ENCODE results near the gene THAP4. TPM values are rescaled to one million over a fixed set of nuclear protein-coding genes. Genes with fewer than 3 reads are reported as not detected.

THAP4 gene
- total RNA-seq, 1 donor from 2014 or later, result 42.4 TPM

DNA sequence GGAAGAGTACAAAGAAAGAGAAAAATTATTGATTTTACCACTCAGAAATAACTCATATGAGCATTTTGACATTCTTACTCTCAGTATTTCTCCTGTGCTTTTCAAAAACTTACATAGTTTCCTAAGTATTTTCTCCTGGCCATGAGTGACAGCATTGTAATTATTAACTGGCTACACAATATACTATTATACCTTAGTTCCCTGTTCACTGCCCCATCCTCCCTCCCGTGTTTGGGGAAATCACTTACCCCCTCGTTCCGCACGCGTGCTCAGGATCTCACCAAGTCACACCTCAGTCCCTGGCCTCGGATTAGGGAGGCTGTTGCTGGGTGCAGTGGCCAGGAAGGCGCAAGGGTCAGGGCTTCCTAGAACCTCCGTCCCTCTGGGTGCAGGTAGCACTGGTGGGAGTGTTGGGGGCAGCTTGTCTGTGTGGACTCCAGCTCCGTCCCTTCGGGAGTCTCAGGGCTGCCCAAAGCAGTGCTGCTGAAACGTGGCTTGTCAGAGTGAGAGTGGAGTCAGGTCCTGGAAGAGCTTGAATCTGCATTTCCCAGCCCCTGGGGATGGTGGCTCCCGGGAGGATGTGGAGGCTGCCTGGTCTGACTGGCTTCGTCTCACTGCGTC, 23.7 kb upstream of the THAP4 start:
- no peak for DNase-seq (ENCODE audit: low read depth)
- TF ChIP-seq, protein P1, sequence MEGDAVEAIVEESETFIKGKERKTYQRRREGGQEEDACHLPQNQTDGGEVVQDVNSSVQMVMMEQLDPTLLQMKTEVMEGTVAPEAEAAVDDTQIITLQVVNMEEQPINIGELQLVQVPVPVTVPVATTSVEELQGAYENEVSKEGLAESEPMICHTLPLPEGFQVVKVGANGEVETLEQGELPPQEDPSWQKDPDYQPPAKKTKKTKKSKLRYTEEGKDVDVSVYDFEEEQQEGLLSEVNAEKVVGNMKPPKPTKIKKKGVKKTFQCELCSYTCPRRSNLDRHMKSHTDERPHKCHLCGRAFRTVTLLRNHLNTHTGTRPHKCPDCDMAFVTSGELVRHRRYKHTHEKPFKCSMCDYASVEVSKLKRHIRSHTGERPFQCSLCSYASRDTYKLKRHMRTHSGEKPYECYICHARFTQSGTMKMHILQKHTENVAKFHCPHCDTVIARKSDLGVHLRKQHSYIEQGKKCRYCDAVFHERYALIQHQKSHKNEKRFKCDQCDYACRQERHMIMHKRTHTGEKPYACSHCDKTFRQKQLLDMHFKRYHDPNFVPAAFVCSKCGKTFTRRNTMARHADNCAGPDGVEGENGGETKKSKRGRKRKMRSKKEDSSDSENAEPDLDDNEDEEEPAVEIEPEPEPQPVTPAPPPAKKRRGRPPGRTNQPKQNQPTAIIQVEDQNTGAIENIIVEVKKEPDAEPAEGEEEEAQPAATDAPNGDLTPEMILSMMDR (conservative IDR thresholded peaks at IDR 0.05; ENCODE audit: low read depth, low read length), result no peak
- H3K4me3 ChIP-seq (ENCODE audit: low read depth, low read length), result no peak overlapping the region

DNA sequence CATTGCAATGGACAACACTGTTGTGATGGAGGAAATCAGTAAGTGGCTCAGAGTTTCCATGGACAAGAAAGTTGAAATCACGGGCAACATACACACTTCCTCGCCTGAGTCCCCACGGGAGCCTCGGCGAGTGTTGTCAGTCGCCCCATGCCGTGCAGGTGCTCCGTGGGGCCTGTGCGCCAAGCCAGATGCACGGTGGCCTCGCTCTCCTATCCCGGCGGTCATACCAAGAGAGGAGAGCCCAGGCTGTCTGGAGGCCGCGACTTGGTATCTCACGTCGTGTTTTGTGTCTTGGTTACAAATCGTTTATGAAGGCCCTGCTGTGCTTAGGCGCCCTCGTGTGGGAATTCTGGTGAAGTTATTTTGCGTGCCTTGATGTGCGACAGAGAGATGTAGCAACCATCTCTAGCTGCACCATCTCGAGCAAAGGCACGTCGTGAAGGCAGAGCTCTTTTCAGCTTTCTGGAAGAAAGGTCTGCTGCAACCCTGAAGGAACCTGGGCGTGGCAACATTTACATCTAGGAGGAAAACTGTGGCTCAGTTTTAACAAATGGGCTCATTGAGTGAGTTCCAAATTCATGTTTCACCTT, 22.3 kb upstream of the THAP4 start:
- TF ChIP-seq, protein P1 (conservative IDR thresholded peaks at IDR 0.05; ENCODE audit: low read depth, low read length), result peak; percentile 74
- no peak overlapping the region for H3K4me3 ChIP-seq (ENCODE audit: low read depth, low read length)
- DNase-seq (ENCODE audit: low read depth), result no peak

DNA sequence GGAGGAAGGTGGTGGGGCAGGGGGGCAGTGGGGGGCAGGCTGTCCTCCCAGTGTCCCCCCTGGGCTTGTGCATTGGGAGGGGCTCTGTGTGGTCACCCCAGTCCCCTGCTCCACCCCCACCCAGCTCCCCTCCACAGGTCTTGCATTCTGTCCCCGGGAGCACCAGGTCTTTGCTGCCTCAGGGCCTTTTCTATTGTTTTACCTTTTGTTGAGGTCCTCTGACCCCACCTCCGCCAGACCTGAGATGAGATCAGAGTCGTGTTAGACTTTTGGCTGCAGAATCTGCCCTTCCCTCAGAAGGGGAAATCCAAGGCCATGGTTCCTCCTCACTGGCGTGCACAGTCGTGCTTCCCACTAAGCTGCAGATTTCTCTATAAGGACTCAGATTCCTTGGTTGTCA, 21.3 kb upstream of the THAP4 start:
- TF ChIP-seq, protein P1 (conservative IDR thresholded peaks at IDR 0.05; ENCODE audit: low read depth, low read length), result no peak
- no peak overlapping the region for H3K4me3 ChIP-seq (ENCODE audit: low read depth, low read length)
- no peak for DNase-seq (ENCODE audit: low read depth)

DNA sequence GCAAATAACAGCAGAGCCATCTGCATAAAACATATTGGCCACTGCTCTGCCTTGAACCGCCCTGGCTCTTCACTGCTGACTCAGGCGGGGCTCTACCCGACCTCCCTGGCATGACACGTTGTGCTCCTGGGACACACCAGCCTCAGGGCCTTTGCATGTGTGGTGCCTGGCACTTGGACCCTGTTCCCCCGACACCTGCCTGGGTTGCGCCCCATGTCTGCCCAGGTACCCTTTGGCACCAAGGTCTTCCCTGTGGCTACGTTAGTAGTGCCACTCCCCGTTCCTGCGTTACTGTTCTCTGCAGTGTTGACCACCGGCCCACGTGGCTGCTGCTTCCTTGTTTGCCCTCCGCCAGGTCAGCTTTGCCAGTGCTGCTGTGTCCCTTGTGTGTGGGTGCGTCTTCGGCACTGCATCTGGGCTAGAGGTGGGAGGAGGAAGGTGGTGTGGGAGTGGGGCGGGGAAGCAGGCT, 20.9 kb upstream of the THAP4 start:
- DNase-seq (ENCODE audit: low read depth), result no peak
- no peak overlapping the region for H3K4me3 ChIP-seq (ENCODE audit: low read depth, low read length)
- TF ChIP-seq, protein P1 (conservative IDR thresholded peaks at IDR 0.05; ENCODE audit: low read depth, low read length), result no peak

DNA sequence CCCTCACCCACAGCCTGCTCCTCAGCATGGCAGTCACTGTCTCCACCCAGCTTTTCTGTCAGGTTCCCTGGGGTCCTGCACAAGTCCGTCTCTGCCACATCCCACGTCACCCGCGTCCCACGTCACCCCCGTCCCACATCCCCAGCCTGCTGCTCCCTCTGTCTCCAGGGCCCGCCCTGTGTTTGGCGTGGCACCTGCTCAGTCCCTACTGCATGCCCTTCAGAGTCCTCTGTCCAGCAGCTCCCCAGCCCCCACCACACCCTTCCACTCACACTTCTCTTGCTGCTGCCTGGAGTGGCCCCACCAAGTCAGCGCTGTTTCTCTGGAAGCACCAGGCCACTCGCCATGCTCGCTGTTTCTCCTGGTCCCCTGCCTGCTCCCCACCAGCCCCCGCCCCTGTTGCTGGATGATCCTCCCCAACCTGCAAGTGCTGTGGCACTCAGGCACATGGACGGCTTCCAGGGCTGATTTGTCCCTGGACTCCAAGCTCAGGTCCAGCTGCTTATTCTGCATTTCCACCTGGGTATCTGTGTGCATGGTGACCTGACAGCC, 19.3 kb upstream of the THAP4 start:
- no peak for DNase-seq (ENCODE audit: low read depth)
- no peak overlapping the region for H3K4me3 ChIP-seq (ENCODE audit: low read depth, low read length)
- TF ChIP-seq, protein P1 (conservative IDR thresholded peaks at IDR 0.05; ENCODE audit: low read depth, low read length), result no peak

DNA sequence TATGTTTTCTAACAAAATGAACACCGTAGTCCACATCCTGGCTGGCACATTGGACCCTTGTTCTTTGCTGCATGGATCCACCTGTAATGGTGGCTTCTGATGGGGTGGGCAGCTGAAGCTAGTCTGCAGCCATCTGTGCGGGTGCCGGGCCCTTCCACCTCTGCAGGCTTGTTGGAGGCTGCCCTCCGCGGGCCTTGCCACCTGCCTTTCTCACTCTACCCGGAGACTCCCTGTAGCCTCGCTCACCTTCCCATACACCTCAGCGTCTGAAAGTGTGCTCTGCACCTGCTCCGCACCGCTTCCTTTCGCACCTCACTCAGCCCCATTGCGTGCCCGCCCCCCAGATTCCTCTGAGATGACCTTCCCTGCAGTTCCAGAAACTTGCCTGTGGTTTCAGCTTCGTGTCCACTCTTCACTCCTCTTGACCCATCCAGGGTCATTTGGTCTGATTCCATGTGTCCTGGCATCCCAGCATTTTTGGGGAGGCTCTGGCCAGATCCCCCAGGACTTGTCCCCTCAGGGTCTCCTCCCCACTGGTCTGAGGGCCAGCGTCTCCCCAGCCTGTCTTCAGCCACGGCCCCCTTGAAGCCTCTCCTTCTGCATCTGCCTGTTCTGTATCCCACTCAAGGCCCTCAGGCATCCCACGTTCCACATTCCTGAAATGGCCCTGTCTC, 18.7 kb upstream of the THAP4 start:
- no peak overlapping the region for H3K4me3 ChIP-seq (ENCODE audit: low read depth, low read length)
- no peak for DNase-seq (ENCODE audit: low read depth)
- TF ChIP-seq, protein P1 (conservative IDR thresholded peaks at IDR 0.05; ENCODE audit: low read depth, low read length), result no peak
